Loucy (cell line): ENCODE results near the gene STXBP4.

ENCODE experiments used
- CTCF ChIP-seq: fragments of 200-600 bp; sonication (generic); conservative IDR thresholded peaks from 2 replicates; pipeline ENCODE4 v1.5.1; 2014; ENCODE audit warnings: mild to moderate bottlenecking, antibody characterized with exemption, low read length
- EZH2phosphoT487 ChIP-seq: fragments of 200-600 bp; IDR thresholded peaks from 2 replicates; pipeline ENCODE4 v1.6.1; 2018; ENCODE audit warnings: antibody characterized with exemption, mild to moderate bottlenecking, moderate library complexity, borderline replicate concordance

DNA sequence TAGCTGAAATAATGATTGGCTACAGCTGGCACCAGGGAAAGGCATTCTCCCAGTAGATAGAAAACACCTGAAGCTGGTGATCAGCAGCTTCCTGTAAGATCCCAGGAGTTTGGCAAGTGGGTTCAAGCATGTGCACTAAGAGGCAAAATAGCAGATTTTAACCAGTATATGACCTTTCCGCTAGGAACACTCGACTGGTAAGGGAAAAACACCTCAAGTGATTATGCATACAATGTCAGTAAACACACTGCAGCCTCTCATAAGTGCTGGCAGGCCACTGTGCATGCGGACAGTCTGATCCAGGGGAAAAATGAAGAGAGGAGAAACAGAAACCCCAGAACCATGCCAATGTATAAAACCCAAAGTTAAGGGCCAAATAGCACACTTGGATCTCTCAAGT, 247.1 kb downstream of the STXBP4 start:
- no peak for TF ChIP-seq EZH2phosphoT487
- TF ChIP-seq CTCF: no peak
